Osteoblast (primary cell): ENCODE measurements around the gene HS3ST2. TPM values are rescaled to one million over a fixed set of nuclear protein-coding genes. Genes with fewer than 3 reads are reported as not detected.

Experiments
- DNase-seq: peaks from one replicate; pipeline ENCODE4 v3.0.0; 2011; ENCODE audit warnings: low spot score, mixed read lengths; ENCODE audit not compliant: insufficient read length; ENCODE audit errors: missing footprints
- H2AFZ ChIP-seq: 2 replicates; pipeline ENCODE4 v1.6.0; 2011; ENCODE audit warnings: mild to moderate bottlenecking, low read length
- H3K27ac ChIP-seq: 2 replicates; pipeline ENCODE4 v1.5.1; 2011; ENCODE audit warnings: mild to moderate bottlenecking, low read depth, low read length, moderate library complexity
- H3K27me3 ChIP-seq: 2 replicates; pipeline ENCODE4 v1.6.0; 2012; ENCODE audit warnings: mild to moderate bottlenecking, control low read depth, inconsistent platforms, low read length, moderate library complexity; ENCODE audit not compliant: insufficient read depth
- H3K36me3 ChIP-seq: 2 replicates; pipeline ENCODE4 v1.5.1; 2011; ENCODE audit warnings: mild to moderate bottlenecking, low read length, control low read depth, moderate library complexity; ENCODE audit not compliant: insufficient read depth
- H3K4me1 ChIP-seq: 2 replicates; pipeline ENCODE4 v1.5.1; 2011; ENCODE audit warnings: mild to moderate bottlenecking, low read length, control low read depth, moderate library complexity; ENCODE audit not compliant: insufficient read depth
- H3K4me2 ChIP-seq: 2 replicates; pipeline ENCODE4 v1.6.0; 2011; ENCODE audit warnings: mild to moderate bottlenecking, low read length; ENCODE audit not compliant: insufficient read depth
- H3K4me3 ChIP-seq: fragments of 200-600 bp; sonication (generic); 3 replicates; pipeline ENCODE4 v1.5.1; 2012; ENCODE audit warnings: mild to moderate bottlenecking, low read length, inconsistent platforms; ENCODE audit not compliant: insufficient read depth
- H3K79me2 ChIP-seq: 2 replicates; pipeline ENCODE4 v1.6.0; 2012; ENCODE audit warnings: mild to moderate bottlenecking, low read length, control low read depth, inconsistent platforms; ENCODE audit not compliant: insufficient read depth
- H3K9me3 ChIP-seq: 2 replicates; pipeline ENCODE4 v1.5.1; 2011; ENCODE audit warnings: low read depth, low read length, control low read depth
- H4K20me1 ChIP-seq: 2 replicates; pipeline ENCODE4 v1.6.0; 2012; ENCODE audit warnings: mild to moderate bottlenecking, low read length, control low read depth; ENCODE audit not compliant: insufficient read depth
- total RNA-seq: library from RNA; depleted of rRNA; stranded (reverse); fragments of >200 nt; gene quantifications from 2 replicates; pipeline ENCODE4 v1.2.3, GENCODE V29; 2012
- TF ChIP-seq, protein P1 (sequence below): IDR thresholded peaks from 2 replicates; pipeline ENCODE4 v1.5.1; 2011; ENCODE audit warnings: mild to moderate bottlenecking, low read depth, low read length, moderate library complexity; ENCODE audit errors: extremely low read depth

Gene HS3ST2
- total RNA-seq, 1 donor, result under 0.01 TPM

DNA sequence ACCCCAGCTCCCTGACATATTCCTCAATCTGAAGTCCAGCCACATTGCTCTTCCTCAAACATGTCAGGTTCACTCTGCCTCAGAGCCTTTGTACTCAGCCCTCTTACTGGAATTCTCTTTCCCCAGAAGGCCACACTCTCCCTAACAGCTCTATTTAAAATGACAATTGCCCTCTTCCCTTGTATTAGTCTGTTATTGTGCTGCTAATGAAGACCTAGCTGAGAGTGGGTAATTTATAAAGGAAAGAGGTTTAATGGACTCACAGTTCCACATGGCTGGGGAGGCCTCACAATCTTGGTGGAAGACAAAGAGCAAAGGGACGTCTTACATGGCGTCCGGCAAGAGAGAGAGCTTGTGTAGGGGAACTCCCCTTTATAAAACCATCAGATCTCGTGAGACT is 46.0 kb downstream of the HS3ST2 start:
- Histone ChIP-seq H3K27me3 (no peaks in the 10 kb centered on the region), H3K27ac (no peak overlapping the region), H3K79me2 (no peaks in the 10 kb centered on the region), H3K4me3 (no peak overlapping the region), H3K9me3 (no peaks in the 10 kb centered on the region), H2AFZ (no peak overlapping the region), H3K36me3 (no peaks in the 10 kb centered on the region), H4K20me1 (no peaks in the 10 kb centered on the region), H3K4me1 (no peaks in the 10 kb centered on the region), H3K4me2 (no peak overlapping the region)
- TF ChIP-seq, protein P1, sequence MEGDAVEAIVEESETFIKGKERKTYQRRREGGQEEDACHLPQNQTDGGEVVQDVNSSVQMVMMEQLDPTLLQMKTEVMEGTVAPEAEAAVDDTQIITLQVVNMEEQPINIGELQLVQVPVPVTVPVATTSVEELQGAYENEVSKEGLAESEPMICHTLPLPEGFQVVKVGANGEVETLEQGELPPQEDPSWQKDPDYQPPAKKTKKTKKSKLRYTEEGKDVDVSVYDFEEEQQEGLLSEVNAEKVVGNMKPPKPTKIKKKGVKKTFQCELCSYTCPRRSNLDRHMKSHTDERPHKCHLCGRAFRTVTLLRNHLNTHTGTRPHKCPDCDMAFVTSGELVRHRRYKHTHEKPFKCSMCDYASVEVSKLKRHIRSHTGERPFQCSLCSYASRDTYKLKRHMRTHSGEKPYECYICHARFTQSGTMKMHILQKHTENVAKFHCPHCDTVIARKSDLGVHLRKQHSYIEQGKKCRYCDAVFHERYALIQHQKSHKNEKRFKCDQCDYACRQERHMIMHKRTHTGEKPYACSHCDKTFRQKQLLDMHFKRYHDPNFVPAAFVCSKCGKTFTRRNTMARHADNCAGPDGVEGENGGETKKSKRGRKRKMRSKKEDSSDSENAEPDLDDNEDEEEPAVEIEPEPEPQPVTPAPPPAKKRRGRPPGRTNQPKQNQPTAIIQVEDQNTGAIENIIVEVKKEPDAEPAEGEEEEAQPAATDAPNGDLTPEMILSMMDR, result no peak
- peak; percentile 53 for DNase-seq

DNA sequence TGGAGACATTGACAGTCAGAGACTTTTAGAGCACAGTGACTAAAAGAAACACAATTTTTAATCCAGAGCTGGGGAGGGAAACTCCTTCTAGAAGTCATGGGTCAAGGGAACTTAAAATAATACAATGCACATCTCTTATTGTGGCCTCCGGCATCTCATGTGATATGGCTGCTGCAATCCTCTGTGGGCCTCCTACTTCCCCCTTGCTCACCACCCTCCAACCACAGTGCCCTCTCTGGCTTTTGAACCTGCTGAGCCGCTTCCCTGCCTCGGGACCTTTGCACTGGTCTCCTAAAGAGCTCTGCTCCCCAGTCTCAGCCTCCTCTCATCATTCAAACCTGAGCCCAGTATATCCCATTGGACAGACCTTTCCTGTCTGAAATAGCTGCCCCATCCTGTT is 47.6 kb downstream of the HS3ST2 start:
- Histone ChIP-seq H3K27me3 (no peaks in the 10 kb centered on the region), H3K4me2 (no peak overlapping the region), H3K4me1 (no peaks in the 10 kb centered on the region), H2AFZ (no peak overlapping the region), H3K4me3 (no peak overlapping the region), H3K9me3 (no peaks in the 10 kb centered on the region), H3K27ac (no peak overlapping the region), H3K79me2 (no peaks in the 10 kb centered on the region), H4K20me1 (no peaks in the 10 kb centered on the region), H3K36me3 (no peaks in the 10 kb centered on the region)
- TF ChIP-seq, protein P1, result no peak
- peak; percentile 41 for DNase-seq

DNA sequence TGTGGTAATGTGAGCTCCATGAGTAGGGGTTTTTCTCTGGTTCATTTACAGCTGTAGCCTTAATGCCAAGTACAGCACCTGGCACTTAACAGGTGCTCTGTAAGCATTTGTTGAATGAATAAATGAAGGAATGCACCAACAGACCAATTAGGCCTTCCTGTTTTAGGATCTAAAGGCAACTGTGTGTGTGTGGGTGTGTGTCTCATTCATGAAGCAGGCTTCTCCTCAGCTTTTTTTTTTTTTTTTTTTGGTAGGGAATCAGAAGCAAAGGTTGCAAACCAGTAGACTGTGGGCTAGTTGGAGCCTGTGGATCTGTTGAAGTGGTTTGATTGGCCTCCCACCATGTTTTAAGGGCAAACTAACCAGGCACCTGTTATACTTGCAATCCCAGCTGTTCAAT is 48.1 kb downstream of the HS3ST2 start:
- Histone ChIP-seq H3K27ac (no peak overlapping the region), H3K27me3 (no peaks in the 10 kb centered on the region), H4K20me1 (no peaks in the 10 kb centered on the region), H3K4me3 (no peak overlapping the region), H3K9me3 (no peaks in the 10 kb centered on the region), H3K36me3 (no peaks in the 10 kb centered on the region), H3K79me2 (no peaks in the 10 kb centered on the region), H3K4me2 (no peak overlapping the region), H2AFZ (no peak overlapping the region), H3K4me1 (no peaks in the 10 kb centered on the region)
- TF ChIP-seq, protein P1, result no peak
- no peak for DNase-seq

DNA sequence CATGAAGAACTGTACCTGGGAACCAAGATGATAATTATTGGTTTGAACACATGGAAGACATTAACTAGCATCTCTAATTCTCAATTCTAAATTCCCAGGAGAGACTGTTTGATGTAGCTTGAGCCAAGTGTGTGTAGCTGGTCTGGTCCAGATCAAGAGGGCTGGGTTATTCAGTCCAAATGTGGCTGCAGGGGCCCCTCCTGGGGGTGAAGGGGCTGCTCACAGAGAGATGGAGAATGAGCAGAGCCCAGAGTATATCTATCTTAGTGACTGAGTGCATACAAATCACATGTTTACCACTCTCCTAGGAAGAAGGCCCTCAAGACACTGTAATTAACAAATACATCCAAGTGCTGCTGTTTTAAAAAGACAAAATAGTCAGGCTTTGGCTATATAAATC is 50.4 kb downstream of the HS3ST2 start:
- no peak overlapping the region for H3K4me3 ChIP-seq
- TF ChIP-seq, protein P1, result no peak
- no peaks in the 10 kb centered on the region for H3K27me3 ChIP-seq
- H3K4me2 ChIP-seq, result no peak overlapping the region
- H3K36me3 ChIP-seq, result no peaks in the 10 kb centered on the region
- no peaks in the 10 kb centered on the region for H3K9me3 ChIP-seq
- no peaks in the 10 kb centered on the region for H4K20me1 ChIP-seq
- H3K79me2 ChIP-seq, result no peaks in the 10 kb centered on the region
- DNase-seq, result peak; percentile 21
- H2AFZ ChIP-seq, result no peak overlapping the region
- no peak overlapping the region for H3K27ac ChIP-seq
- H3K4me1 ChIP-seq, result no peaks in the 10 kb centered on the region
